ENCODE results near the gene ABCG2. TPM values are rescaled to one million over a fixed set of nuclear protein-coding genes. Genes with fewer than 3 reads are reported as not detected.

The ABCG2 gene
- total RNA-seq, 4 donors from 2014 or later: 1.1 to 5.0 (median 2.6) TPM

- no peaks in the 10 kb centered on the region for H3K27me3 ChIP-seq
- H3K9me3 ChIP-seq: no peaks in the 10 kb centered on the region
- TF ChIP-seq POLR2A (IDR thresholded peaks at IDR 0.05) (no peak), CTCF (IDR thresholded peaks at IDR 0.05) (no peak), EP300 (IDR thresholded peaks at IDR 0.05) (no peak), POLR2AphosphoS5 (IDR thresholded peaks at IDR 0.05) (no peak)
- no peak for ATAC-seq
- WGBS, 2 donors (ENCODE audit: low coverage in 1 of 2): 50 to 67% methylated on average over 3 of the region's 3 CpGs
- H3K4me1 ChIP-seq: no peaks in the 10 kb centered on the region
- H3K36me3 ChIP-seq: no peaks in the 10 kb centered on the region
- no peak overlapping the region for H3K27ac ChIP-seq
- H3K4me3 ChIP-seq: no peak overlapping the region
These were observed 31.6 kb upstream of the ABCG2 start for GRCh38 chr4:88189881-88190585.

- no peaks in the 10 kb centered on the region for H3K4me1 ChIP-seq
- ATAC-seq: no peak
- H3K9me3 ChIP-seq: peaks cover 0 to 6% (median 0%) of the 10 kb centered on the region in 3 donors
- no peaks in the 10 kb centered on the region for H3K27me3 ChIP-seq
- no peak overlapping the region for H3K4me3 ChIP-seq
- H3K27ac ChIP-seq: no peak overlapping the region
- WGBS, 2 donors (ENCODE audit: low coverage in 1 of 2): 90 to 100% methylated on average over 1 of the region's 1 CpG
- TF ChIP-seq CTCF (IDR thresholded peaks at IDR 0.05): no peak
- TF ChIP-seq EP300 (IDR thresholded peaks at IDR 0.05): no peak
- no peak for TF ChIP-seq POLR2A (IDR thresholded peaks at IDR 0.05)
- TF ChIP-seq POLR2AphosphoS5 (IDR thresholded peaks at IDR 0.05): no peak
- H3K36me3 ChIP-seq: no peaks in the 10 kb centered on the region
These were observed 30.9 kb upstream of the ABCG2 start for GRCh38 chr4:88189418-88189738.

GRCh38 chr4:88188738-88189417, 30.4 kb upstream of the ABCG2 start:
- Histone ChIP-seq H3K36me3 (no peaks in the 10 kb centered on the region), H3K4me1 (no peaks in the 10 kb centered on the region), H3K27me3 (no peaks in the 10 kb centered on the region), H3K27ac (no peak overlapping the region), H3K4me3 (no peak overlapping the region), H3K9me3 (peaks cover 0 to 6% (median 0%) of the 10 kb centered on the region in 3 donors)
- ATAC-seq: no peak
- 96 to 100% methylated on average over 3 to 5 of the region's 6 CpGs for WGBS, 2 donors (ENCODE audit: low coverage in 1 of 2)
- no peak for TF ChIP-seq EP300 (IDR thresholded peaks at IDR 0.05)
- TF ChIP-seq POLR2AphosphoS5 (IDR thresholded peaks at IDR 0.05): no peak
- TF ChIP-seq POLR2A (IDR thresholded peaks at IDR 0.05): no peak
- no peak for TF ChIP-seq CTCF (IDR thresholded peaks at IDR 0.05)

- H3K9me3 ChIP-seq: peaks cover 0 to 6% (median 0%) of the 10 kb centered on the region in 3 donors
- H3K4me1 ChIP-seq: no peaks in the 10 kb centered on the region
- no peak for ATAC-seq
- H3K27ac ChIP-seq: no peak overlapping the region
- H3K4me3 ChIP-seq: no peak overlapping the region
- H3K36me3 ChIP-seq: no peaks in the 10 kb centered on the region
- WGBS, 2 donors (ENCODE audit: low coverage in 1 of 2): 82% methylated on average over 1 of the region's 1 CpG
- TF ChIP-seq POLR2AphosphoS5 (IDR thresholded peaks at IDR 0.05) (no peak), POLR2A (IDR thresholded peaks at IDR 0.05) (no peak), CTCF (IDR thresholded peaks at IDR 0.05) (no peak), EP300 (IDR thresholded peaks at IDR 0.05) (no peak)
- no peaks in the 10 kb centered on the region for H3K27me3 ChIP-seq
These were observed 29.3 kb upstream of the ABCG2 start for GRCh38 chr4:88187766-88188165.

- Histone ChIP-seq H3K4me3 (no peak overlapping the region), H3K4me1 (no peaks in the 10 kb centered on the region), H3K9me3 (peaks cover 0 to 6% (median 0%) of the 10 kb centered on the region in 3 donors), H3K27ac (no peak overlapping the region), H3K36me3 (no peaks in the 10 kb centered on the region), H3K27me3 (no peaks in the 10 kb centered on the region)
- ATAC-seq: no peak
- TF ChIP-seq POLR2A (IDR thresholded peaks at IDR 0.05) (no peak), POLR2AphosphoS5 (IDR thresholded peaks at IDR 0.05) (no peak), EP300 (IDR thresholded peaks at IDR 0.05) (no peak), CTCF (IDR thresholded peaks at IDR 0.05) (no peak)
These were observed 27.5 kb upstream of the ABCG2 start for GRCh38 chr4:88185906-88186305.
